ENCODE data around the gene FAM161B. TPM values are rescaled to one million over a fixed set of nuclear protein-coding genes. Genes with fewer than 3 reads are reported as not detected.

FAM161B gene
- total RNA-seq, 1 donor from 2014 or later = 3.2 TPM

DNA sequence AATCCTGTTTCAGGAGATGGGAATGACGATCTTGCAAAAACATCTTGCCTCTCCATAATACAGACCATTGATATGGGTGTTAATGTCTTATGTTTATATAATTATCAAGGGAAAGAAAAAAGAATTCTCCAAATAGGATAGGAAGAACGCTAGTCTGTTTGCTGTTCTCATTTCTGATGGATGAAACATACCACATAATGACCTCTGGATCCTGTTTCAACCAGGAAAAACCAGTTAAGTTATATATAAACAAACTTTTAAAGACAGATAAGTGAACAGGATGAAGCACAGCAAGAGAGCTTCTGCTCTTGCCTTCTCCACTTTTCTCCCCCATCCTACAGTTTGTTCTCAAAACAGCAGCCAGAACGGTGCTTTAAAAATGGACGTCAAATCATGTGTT, 28.0 kb upstream of the FAM161B start:
- Mint-ChIP-seq H3K27me3 (ENCODE audit: unreplicated experiment) (no peaks in the 10 kb centered on the region), H3K36me3 (ENCODE audit: low read depth, unreplicated experiment) (peaks cover 15% of the 10 kb centered on the region), H3K27ac (ENCODE audit: unreplicated experiment) (no peak overlapping the region), H3K4me1 (ENCODE audit: unreplicated experiment) (peaks cover 4% of the 10 kb centered on the region), H3K4me3 (ENCODE audit: unreplicated experiment) (no peak overlapping the region), H3K9me3 (ENCODE audit: unreplicated experiment) (no peaks in the 10 kb centered on the region)
- no peak for DNase-seq (ENCODE audit: low spot score)
- TF ChIP-seq, protein P1, sequence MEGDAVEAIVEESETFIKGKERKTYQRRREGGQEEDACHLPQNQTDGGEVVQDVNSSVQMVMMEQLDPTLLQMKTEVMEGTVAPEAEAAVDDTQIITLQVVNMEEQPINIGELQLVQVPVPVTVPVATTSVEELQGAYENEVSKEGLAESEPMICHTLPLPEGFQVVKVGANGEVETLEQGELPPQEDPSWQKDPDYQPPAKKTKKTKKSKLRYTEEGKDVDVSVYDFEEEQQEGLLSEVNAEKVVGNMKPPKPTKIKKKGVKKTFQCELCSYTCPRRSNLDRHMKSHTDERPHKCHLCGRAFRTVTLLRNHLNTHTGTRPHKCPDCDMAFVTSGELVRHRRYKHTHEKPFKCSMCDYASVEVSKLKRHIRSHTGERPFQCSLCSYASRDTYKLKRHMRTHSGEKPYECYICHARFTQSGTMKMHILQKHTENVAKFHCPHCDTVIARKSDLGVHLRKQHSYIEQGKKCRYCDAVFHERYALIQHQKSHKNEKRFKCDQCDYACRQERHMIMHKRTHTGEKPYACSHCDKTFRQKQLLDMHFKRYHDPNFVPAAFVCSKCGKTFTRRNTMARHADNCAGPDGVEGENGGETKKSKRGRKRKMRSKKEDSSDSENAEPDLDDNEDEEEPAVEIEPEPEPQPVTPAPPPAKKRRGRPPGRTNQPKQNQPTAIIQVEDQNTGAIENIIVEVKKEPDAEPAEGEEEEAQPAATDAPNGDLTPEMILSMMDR (IDR thresholded peaks at IDR 0.05; ENCODE audit: unreplicated experiment) = no peak

DNA sequence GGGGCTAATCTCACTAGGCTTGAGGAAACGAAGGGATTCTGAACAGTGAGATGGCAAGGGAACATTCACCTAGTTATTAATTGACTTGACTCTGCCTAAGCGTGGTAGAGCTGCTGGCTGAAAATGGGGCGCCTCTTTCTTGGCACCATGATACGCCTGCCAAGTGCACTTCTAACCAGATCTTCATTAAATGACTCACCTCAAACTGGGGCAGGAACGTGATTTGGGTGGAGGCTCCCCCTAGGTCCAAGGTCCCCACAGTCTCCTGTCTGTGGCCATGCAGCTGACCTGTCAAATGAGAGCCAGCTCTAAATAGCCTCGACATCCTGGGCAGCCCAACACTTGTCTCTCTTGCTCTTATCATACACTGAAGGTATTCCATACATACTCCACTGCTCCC, 26.2 kb upstream of the FAM161B start:
- TF ChIP-seq, protein P1 (IDR thresholded peaks at IDR 0.05; ENCODE audit: unreplicated experiment) = no peak
- Mint-ChIP-seq H3K4me3 (ENCODE audit: unreplicated experiment) (no peak overlapping the region), H3K9me3 (ENCODE audit: unreplicated experiment) (no peaks in the 10 kb centered on the region), H3K4me1 (ENCODE audit: unreplicated experiment) (peaks cover 4% of the 10 kb centered on the region), H3K27ac (ENCODE audit: unreplicated experiment) (no peak overlapping the region), H3K36me3 (ENCODE audit: low read depth, unreplicated experiment) (peaks cover 28% of the 10 kb centered on the region), H3K27me3 (ENCODE audit: unreplicated experiment) (no peaks in the 10 kb centered on the region)
- DNase-seq (ENCODE audit: low spot score) = no peak

DNA sequence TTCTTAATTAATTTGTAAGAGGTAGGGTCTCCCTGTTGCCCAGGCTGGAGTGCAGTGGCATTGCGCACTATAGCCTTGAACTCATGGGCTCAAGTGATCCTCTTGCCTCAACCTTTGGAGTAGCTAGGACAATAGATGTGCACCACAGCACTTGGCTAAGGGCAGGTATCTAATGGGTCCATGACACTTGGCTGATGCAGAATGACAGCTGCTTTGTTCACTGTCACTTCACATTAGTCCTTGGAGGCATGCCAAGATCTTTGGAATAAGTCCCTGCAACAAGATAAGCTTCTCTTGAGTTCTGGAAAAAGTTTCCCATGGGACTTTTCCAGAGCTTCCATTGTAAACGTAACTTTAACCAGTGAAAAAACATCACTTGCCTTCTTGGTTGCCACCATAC, 23.6 kb upstream of the FAM161B start:
- peaks cover 36% of the 10 kb centered on the region for H3K36me3 Mint-ChIP-seq (ENCODE audit: low read depth, unreplicated experiment)
- no peak overlapping the region for H3K27ac Mint-ChIP-seq (ENCODE audit: unreplicated experiment)
- TF ChIP-seq, protein P1 (IDR thresholded peaks at IDR 0.05; ENCODE audit: unreplicated experiment) = no peak
- no peak for DNase-seq (ENCODE audit: low spot score)
- no peak overlapping the region for H3K4me3 Mint-ChIP-seq (ENCODE audit: unreplicated experiment)
- H3K9me3 Mint-ChIP-seq (ENCODE audit: unreplicated experiment) = no peaks in the 10 kb centered on the region
- H3K4me1 Mint-ChIP-seq (ENCODE audit: unreplicated experiment) = peaks cover 4% of the 10 kb centered on the region
- H3K27me3 Mint-ChIP-seq (ENCODE audit: unreplicated experiment) = no peaks in the 10 kb centered on the region

DNA sequence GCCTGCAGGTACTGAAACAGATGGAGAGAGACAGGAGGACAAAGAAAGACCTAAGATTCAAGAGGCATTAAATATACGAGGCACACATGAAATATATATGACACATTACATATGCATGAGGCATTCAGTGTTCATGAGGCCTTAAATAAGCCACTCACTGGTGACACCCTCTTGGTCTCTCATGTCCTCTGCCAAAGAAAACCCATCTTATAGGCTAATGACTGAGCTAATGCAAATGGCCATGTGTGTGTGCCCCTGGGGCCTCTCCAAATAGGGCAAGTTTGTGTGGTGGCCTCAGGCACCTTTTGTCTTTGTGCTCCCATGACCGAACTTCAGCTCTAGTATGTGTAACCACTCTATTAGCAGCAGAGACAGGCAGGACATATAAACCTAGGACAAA, 19.0 kb upstream of the FAM161B start:
- H3K27me3 Mint-ChIP-seq (ENCODE audit: unreplicated experiment) = no peaks in the 10 kb centered on the region
- DNase-seq (ENCODE audit: low spot score) = no peak
- H3K4me1 Mint-ChIP-seq (ENCODE audit: unreplicated experiment) = no peaks in the 10 kb centered on the region
- TF ChIP-seq, protein P1 (IDR thresholded peaks at IDR 0.05; ENCODE audit: unreplicated experiment) = no peak
- no peak overlapping the region for H3K4me3 Mint-ChIP-seq (ENCODE audit: unreplicated experiment)
- no peak overlapping the region for H3K27ac Mint-ChIP-seq (ENCODE audit: unreplicated experiment)
- H3K36me3 Mint-ChIP-seq (ENCODE audit: low read depth, unreplicated experiment) = peaks cover 32% of the 10 kb centered on the region
- H3K9me3 Mint-ChIP-seq (ENCODE audit: unreplicated experiment) = no peaks in the 10 kb centered on the region

DNA sequence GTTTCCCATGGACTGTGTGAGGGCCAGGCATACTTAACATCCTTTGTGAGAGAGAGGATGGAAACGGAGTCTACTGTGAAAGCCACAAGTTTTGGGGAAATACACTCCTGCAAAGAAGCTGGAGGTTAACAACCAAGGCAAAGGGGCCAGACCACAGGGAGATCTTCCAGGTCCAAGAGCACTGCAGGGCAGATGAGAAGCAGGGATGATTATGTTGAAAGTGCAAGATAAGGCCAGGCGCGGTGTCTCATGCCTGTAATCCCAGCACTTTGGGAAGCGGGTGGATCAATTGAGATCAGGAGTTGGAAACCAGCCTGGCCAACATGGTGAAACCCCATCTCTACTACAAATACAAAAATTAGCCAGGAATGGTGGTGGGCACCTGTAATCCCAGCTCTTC, 15.3 kb upstream of the FAM161B start:
- H3K27ac Mint-ChIP-seq (ENCODE audit: unreplicated experiment) = no peak overlapping the region
- peaks cover 3% of the 10 kb centered on the region for H3K27me3 Mint-ChIP-seq (ENCODE audit: unreplicated experiment)
- H3K36me3 Mint-ChIP-seq (ENCODE audit: low read depth, unreplicated experiment) = peaks cover 40% of the 10 kb centered on the region
- TF ChIP-seq, protein P1 (IDR thresholded peaks at IDR 0.05; ENCODE audit: unreplicated experiment) = no peak
- no peaks in the 10 kb centered on the region for H3K4me1 Mint-ChIP-seq (ENCODE audit: unreplicated experiment)
- DNase-seq (ENCODE audit: low spot score) = no peak
- no peaks in the 10 kb centered on the region for H3K9me3 Mint-ChIP-seq (ENCODE audit: unreplicated experiment)
- H3K4me3 Mint-ChIP-seq (ENCODE audit: unreplicated experiment) = peak overlapping the region; percentile 40

Measured in endothelial cell (in vitro differentiated cells).